ENCODE measurements around the gene CARD10.

The CARD10 gene, protein sequence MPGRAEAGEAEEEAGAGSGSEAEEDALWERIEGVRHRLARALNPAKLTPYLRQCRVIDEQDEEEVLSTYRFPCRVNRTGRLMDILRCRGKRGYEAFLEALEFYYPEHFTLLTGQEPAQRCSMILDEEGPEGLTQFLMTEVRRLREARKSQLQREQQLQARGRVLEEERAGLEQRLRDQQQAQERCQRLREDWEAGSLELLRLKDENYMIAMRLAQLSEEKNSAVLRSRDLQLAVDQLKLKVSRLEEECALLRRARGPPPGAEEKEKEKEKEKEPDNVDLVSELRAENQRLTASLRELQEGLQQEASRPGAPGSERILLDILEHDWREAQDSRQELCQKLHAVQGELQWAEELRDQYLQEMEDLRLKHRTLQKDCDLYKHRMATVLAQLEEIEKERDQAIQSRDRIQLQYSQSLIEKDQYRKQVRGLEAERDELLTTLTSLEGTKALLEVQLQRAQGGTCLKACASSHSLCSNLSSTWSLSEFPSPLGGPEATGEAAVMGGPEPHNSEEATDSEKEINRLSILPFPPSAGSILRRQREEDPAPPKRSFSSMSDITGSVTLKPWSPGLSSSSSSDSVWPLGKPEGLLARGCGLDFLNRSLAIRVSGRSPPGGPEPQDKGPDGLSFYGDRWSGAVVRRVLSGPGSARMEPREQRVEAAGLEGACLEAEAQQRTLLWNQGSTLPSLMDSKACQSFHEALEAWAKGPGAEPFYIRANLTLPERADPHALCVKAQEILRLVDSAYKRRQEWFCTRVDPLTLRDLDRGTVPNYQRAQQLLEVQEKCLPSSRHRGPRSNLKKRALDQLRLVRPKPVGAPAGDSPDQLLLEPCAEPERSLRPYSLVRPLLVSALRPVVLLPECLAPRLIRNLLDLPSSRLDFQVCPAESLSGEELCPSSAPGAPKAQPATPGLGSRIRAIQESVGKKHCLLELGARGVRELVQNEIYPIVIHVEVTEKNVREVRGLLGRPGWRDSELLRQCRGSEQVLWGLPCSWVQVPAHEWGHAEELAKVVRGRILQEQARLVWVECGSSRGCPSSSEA

DNA sequence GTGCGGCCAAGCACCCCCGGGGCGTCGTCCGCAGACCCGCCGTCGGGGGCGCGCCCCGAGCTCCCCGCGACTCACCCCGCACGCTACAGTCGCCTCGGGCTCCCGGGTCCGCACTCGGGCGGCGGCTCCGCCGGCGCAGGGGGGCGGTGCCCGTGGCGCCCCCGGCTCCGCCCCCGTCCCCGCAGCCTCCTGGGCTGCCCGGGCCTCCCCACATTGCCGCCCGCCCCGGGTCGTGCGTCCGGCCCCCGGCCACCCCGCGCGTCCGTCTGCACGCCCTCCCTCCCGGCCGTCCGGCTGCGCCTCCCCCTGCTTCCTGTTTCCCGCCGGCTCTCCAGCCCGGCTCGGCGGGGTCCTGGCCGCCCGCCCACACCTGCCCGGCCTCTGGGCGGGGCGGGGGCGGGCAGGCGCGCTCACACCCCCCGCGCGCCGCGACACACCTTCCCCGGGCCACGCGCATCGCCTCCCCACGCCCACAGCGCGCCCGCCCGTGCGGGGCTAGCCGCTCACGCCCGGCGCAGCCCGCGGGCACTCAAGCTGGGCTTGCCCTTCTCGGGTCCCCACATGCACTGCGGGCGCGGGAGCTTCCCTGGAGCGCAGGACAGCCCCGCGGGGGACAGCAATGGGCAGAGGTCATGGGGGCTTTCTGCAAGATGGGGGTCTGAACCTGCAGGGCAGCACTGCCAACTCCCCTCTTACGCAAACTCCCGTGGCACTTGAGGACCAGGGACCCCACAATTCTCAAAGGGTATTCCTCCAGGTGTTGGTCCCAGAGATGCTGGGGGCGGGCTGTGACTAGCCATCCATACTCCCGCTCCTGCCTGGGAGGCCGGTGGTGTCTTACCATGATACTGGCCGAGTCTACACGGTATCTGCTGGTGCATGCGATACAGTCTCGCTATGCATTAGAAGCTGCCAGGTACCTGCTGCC is at the start of gene CARD10:
TSS of gene CARD10 (minus strand) at position 148 of the 928 bp plus-strand sequence. CDS start 215 bp downstream, outside the sequence.
- no peak for DNase-seq

DNA sequence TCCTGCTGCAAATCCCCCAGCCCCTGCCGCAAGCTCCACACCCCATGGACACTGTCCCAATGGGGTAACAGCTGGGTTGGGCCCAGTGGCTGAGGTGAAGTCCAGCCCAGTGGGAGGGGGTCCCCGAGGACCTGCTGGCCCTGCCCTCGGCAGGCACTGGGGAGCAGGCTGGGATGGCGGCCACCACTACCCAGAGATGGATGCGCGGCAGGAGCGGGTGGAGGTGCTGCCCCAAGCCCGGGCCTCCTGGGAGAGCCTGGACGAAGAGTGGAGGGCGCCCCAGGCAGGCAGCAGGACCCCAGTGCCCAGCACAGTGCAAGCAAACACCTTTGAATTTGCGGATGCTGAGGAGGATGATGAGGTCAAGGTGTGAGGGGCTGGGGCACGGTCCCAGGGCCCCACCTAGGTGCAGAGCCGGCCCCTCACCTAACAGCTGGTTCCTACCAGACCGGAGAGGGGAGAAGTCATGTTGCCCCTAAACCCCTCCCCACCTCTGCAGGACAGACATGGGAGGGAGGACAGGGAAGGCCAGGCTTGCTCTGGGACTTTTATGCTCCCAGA is 49.3 kb upstream of the CARD10 start:
- no peak for DNase-seq

DNA sequence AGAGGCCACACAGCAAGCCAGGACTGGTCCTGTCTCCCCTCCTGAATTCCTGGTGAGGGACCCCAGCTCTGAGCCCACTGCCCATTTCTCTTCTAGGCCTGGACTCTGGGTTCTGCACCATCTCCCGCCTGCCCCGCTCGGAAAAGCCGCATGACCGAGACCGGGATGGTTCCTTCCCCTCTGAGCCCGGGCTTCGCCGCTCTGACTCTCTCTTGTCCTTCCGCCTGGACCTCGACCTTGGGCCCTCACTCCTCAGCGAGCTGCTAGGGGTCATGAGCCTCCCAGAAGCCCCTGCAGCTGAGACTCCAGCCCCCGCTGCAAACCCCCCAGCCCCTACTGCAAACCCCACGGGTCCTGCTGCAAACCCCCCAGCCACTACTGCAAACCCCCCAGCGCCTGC is 48.8 kb upstream of the CARD10 start:
- no peak for DNase-seq

DNA sequence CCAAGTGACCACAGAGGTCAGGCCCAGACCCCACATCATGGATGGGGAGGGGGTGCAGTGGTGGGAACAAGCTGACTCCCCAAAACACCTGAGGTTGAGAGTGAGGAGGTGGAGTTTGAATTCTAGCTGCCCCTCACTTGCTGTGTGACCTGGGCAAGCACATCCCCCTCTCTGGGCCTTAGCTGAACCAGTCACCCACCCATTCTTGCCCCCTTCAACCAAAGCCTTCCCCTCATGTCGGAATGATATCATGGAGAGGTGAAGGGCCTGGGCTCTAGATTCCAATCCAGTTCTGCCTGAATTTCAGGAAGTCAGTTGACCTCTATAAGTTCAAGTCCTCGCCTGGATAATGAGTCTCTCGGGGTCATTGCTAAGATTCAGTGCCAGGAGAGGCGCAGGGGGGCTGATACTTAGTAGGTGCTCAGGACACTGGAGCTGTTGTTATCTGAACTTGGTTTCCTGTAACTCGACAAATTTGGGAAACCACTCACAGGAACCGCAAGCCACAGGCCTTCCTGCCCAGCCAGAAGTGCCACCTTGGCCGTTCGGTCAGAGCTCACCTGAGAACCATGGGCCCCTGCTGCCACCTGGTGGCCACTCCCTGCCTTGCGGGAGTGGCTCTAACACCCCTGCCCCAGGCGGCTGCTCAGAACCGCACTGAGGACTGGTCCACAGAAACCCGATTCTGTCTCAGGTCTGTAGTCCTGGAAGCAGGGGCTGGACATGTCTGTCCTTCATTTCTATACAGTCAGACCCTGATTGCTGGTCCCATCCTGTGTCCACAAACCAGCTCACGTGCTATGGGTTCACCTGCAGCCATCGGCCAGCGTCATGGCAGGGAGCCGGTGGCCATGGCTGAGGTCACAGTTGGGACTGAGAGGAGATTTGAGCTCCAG is 47.9 kb upstream of the CARD10 start:
- peak; percentile 25 for DNase-seq

DNA sequence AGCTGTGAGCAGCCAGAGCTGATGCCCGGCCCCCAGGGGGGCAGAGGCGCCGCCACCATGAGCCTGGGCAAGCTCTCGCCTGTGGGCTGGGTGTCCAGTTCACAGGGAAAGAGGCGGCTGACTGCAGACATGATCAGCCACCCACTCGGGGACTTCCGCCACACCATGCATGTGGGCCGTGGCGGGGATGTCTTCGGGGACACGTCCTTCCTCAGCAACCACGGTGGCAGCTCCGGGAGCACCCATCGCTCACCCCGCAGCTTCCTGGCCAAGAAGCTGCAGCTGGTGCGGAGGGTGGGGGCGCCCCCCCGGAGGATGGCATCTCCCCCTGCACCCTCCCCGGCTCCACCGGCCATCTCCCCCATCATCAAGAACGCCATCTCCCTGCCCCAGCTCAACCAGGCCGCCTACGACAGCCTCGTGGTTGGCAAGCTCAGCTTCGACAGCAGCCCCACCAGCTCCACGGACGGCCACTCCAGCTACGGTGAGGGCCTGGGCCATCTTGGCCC is 47.2 kb upstream of the CARD10 start:
- DNase-seq, result no peak

DNA sequence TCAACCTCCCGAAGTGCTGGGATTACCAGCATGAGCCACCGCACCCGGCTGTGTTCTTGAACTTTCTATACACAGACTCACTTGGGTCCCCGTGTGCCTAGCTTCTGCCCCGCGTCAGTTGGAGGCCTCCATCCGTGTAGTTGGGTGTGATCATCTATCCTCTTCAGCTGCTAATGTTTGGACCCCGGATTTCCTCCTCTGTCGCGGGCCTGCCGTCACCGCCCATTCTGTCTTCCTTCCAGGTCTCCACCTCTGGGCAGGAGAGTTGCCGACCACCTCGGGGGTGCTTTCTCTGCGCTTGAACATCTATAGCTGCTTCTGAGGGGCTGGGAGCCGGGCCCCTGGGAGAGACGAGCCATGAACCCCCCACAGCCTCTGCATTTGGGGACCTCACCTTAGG is 46.6 kb upstream of the CARD10 start:
- no peak for DNase-seq

DNA sequence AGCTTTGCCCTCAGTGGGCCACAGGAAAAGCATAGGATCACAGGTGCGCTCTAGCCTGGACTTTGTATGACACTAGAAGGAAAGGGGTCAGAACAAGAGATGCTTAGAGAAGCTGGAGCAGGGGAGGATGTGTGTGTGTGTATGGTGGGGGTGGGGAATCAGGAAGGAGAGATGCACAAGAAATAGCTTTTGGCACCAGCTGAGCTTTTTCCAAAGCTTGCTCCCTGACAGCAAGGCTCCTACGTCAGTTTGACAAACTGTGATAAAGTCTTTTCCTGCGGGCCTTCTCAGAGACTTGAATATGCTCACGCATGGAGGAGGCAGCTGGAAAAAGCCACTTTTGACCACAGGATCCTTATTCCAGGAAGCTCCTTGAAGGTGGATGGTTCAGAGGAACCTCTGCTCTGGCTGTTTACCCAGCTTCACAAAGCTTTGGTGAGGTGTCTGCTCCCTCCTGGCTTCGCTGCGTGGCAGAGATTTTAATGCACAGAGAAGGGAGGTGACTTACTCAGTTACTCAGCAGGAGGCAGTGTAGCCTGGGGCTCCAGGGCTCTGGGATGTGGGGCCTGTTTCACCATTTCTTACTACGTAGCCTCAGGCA is 45.0 kb upstream of the CARD10 start:
- peak; percentile 59 for DNase-seq

DNA sequence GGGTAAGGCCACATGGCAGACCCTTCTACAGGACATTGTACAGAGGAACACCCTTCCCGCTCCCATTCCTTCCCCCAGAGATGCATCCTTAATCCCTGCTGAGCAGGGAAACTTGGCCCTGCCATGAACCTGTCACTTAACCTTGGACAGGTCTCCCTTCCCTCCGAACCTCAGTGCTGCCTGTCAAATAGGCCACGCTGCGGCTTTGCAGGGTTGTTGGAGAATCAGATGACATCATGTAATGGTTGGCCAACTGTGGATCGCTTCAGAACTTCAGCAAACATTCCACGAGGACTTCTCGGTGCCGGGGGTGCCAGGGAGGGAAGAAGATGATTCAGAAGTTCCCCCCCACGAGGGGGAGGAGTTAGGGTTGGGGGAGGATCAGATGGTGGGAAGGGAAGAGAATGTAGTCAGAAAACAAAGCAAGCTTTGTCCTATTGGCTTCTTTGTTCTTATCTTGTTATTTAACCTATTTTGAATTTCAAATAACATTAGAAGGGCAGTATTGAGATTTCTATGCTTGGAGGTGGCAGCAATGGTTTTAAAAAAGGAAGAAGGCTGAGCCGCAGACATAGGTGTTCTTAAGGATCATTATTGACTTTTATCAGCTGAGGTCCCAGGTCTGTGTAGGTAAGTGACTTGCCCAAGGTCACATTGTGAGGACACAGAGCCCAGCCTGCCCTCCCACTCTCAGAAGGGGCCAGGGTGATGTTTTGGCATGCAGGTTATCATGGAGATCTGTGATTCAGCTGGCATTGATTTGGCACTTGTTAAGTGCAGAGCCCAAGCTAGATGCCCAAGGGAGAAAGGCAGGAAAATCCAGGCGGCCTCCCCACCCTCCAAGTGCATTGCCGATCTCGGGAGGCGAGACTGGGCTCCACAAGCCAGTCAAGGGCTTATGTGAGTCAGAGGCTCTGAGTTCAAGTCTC is 44.2 kb upstream of the CARD10 start:
- peak; percentile 90 for DNase-seq

DNA sequence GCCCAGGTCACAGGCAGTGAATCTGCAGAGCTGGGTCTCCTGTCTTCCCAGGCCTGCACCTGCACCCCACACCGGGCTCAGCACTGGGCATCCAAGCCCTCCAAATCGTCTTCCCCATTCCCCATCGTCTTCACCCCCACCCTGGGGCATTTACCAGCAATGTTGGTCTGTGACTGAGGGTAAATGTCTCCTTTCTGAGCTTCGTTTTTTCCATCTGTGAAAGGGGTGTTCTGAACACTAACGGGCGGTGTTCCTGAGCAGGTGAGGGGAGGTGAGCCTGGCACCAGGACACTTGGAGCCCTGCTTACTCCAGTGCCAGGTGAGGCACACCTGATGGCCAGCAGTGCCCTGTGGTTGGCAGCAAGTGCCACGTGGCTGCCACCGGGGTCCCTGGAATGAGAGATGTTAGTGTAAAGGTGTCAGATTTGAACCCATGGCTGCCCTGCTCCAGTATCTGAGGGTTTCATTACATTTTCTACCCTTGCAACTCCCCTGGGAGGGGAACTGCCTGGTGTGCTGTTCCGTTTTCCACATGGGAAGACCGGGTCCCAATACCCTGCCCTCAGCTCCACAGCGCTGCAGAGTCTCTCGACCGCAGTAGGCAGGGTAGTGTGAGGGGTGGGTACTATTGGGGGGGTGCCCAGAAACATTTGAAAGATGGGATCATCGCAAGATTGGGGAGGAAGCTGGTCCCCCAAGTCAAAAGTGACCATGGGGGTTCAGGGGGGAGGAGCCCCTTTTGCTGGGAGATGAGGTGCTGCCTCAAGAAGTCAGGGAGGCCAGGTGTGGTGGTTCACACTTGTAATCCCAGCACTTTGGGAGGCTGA is 43.0 kb upstream of the CARD10 start:
- DNase-seq, result no peak

DNA sequence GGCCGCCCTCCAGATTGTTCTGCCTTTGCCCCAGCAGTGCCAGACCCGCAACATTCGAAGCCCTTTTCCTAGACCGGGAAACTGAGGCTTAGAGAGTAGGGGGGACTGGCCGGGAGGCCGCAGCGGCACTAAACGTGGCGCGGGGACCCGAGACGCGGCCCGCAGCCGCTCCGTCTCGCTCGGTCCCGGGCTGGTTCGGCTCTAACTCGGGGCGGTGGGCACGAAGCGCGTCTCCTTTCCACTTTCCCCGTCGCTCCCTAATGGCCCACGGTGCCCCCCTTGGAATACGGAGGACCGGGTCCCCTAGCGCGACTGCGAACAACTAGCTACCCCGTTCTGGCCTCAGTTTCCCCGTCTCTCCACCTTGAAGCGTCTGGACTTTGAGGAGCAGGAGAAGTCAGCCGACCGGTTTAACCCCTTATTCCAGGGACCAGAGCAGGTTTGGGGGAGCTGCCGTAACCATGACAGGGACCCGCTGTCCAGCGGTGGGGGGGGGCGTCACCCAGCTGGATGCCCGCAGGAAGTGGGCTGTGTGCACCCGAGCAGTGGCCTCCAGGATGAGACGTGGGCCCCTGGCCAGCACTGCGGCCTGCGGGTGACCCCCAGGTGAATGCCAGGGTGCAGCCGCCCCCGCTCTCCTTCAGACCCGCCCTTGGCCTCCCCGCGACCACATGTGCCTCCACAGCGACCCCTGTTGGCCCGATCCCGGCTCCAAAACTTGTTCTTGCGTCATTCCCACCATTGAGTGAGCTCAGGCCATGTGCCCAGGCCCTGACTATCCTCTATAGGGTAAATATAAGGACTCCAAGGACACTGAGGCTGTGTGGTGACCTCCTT is 42.2 kb upstream of the CARD10 start:
- DNase-seq, result peak; percentile 67

DNA sequence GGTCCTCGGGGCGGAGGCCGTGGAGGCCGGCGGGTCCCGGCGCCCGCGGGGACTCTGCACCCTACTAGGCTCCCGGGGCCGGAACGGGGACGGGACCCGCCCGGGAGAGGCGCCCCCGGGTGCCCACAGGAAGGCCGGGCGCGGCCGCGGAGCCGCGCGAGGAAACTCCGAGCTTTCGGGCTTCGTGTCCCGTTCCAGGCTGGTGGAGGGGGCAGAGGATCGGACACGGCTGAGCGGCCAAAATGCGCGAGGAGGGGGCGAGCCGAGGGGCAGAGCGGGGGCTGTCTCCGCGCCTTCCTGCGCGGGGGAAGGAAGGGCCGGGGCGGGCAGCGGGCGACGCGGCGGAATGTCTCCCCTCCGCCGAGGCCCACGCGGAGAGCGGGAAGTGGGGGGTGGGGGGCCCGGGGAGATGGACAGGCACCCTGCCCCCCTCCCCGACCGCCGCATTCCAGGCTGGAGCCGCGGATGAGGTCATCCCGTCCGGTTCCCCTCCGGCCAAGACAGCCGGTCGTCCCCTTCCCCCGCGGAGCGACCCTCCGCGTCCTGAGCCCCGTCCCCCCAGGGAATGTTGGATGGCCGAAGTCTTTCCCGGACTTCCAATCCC is 41.5 kb upstream of the CARD10 start:
- DNase-seq, result peak; percentile 39

DNA sequence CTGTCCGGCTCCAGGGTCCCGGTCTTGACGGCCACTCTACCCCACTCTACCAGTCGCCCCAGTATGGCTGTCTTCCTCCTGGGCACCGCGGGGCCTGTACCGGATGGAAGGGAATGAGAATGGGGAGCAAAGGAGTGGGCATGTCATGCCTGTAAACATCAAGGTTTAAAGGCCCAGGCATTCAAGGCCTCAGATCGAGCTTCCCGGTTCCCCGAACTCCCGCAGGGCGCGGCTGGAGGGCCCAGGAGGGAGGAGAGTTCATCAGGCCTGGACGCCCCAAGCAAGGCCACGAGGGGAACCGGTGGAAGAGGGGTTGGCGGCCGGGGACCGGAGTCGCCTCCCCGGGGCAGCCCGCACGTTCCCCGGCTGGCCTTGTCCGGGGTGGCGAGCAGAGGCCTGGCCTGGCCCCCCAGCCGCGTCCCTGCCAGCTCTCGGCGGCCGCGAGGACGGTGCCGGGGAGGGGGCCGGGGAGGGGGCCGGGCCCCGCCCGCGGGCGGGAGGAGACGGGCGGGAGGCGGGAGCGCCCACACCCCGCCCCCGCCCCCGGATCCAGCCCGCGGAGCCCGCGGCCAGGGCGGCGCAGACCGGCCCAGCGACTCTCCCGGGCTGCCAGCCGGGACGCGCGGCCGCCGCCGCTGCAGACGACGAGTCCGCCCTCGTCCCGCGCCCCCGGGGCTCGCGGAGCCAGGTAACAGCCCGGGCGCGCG is 40.8 kb upstream of the CARD10 start, which contains the start of gene CDC42EP1:
TSS of gene CDC42EP1 (plus strand) at position 580 of the 707 bp plus-strand sequence. CDS start 5,870 bp downstream, outside the sequence.
- peak; percentile 49 for DNase-seq

DNA sequence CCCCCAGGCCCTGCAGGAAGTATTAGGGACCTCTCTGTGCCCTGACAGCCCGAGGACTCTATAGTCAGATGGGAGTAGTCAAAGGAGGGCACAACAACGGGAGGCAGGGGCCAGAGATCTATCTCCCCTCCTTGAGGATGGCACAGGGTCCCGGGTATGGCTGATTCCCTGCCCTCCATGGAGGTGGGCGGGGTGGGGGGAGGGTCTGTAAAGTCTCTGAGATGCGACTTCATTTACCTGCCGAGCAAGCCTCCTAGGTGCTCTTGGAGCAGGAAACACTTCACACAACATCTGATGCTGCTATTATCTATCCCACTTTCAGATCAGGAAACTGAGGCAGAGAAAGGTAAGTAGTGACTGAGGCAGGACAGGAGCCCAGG is 40.3 kb upstream of the CARD10 start:
- no peak for DNase-seq

DNA sequence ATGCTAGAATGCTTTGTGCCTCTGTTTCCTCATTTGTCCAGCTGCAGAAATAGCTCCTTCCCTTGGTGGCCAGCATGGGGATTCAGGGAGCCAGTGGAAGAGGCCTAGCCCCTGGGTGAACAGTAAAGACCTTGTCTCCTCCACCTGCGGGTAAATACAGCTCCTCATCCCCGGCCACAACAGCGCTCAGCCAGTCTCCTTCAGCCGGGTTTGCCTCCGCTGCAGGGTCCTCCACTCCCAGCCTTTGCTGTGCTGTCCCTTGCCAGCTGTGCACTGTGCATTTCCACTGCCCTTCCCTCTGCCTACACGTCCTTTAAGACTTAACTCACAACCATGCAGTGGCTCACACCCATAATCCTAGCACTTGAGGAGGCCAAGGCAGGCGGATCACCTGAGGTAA is 39.6 kb upstream of the CARD10 start:
- no peak for DNase-seq

DNA sequence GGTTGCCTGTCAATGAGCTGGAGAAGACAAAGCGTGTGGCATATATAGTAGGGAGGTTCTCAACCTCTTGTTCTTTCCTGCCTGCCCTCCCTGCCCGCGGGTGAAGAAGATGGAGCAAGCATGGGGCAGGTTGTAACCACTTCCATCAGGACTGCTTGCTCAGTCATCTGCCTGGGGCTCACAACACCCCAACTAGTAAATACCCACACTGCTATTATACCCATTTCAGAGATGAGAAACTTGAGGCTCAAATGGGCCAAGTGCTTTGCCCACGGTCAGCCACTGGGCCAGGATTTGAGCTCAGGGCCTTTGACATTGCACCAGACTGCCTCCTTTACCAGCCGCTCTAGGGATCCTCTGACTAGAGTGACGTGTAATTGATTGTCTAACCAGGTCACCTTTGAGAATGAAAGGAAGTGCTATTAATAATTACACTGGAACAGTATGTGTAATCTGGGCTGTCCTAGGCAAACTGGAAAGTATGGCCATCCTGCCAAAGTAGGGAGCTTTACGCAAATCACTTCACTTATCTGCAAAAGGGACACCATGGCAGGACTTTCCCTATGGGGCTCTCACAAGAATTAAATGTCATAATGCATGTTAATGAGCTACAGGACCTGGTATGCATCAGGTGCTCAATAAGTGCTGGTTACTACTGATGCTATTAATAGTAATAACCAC is 38.2 kb upstream of the CARD10 start:
- no peak for DNase-seq

DNA sequence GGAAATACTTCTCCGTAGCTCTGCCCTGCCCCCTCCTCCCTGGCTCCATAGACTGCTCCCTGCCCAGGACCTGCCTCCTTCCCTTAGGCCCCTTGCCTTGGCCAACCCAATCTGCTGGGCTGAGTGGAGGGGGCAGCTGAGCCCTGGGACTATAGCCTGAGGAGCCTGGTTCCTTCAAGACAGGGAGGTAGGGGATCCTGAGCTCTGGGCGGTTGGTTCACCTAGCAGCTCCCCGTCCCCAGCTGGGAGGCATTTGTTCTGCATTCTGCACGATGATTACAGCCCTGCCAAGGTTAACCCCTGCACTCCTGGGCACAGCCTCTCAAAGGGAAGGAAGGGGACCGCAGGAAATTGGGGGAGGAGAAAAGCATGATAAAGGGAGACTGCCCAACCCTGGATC is 37.5 kb upstream of the CARD10 start:
- DNase-seq, result no peak

All from NCI-H226 (cell line).